SU-DHL-6 (cell line): ENCODE data around the gene INF2.

Source experiments
- H2AFZ ChIP-seq: fragments of 200-600 bp; sonication (generic); 2 replicates; pipeline ENCODE4 v1.6.1; 2014; ENCODE audit warnings: low read depth, mild to moderate bottlenecking, moderate library complexity, mixed read lengths, antibody characterized with exemption, low read length; ENCODE audit not compliant: severe bottlenecking
- H3F3A ChIP-seq: fragments of 200-600 bp; shearing (Covaris generic); 2 replicates; pipeline ENCODE4 v1.6.0; 2016; ENCODE audit warnings: antibody characterized with exemption, mild to moderate bottlenecking; ENCODE audit not compliant: insufficient read depth
- H3K27ac ChIP-seq: fragments of 200-600 bp; sonication (generic); 2 replicates; pipeline ENCODE4 v1.5.1; 2016; ENCODE audit warnings: low read depth, mild to moderate bottlenecking, low read length, moderate library complexity, mixed read lengths
- H3K27me3 ChIP-seq: fragments of 200-600 bp; sonication (generic), shearing (Covaris generic); 2 replicates; pipeline ENCODE4 v1.6.0; 2014; ENCODE audit warnings: mild to moderate bottlenecking, low read length
- H3K36me3 ChIP-seq: fragments of 200-600 bp; sonication (generic); 2 replicates; pipeline ENCODE4 v1.6.1; 2014; ENCODE audit warnings: mild to moderate bottlenecking, low read length, mixed read lengths
- H3K4me2 ChIP-seq: fragments of 300-600, 200-600 bp; shearing (Covaris generic), sonication (generic); 2 replicates; pipeline ENCODE4 v1.6.0; 2014; ENCODE audit warnings: low read length, low read depth, mild to moderate bottlenecking; ENCODE audit not compliant: poor library complexity, severe bottlenecking
- H3K4me3 ChIP-seq: fragments of 200-600 bp; sonication (generic); 2 replicates; pipeline ENCODE4 v1.5.1; 2014; ENCODE audit warnings: antibody characterized with exemption, low read length, mild to moderate bottlenecking, mixed read lengths; ENCODE audit not compliant: insufficient read depth, poor library complexity, severe bottlenecking
- H3K79me2 ChIP-seq: fragments of 200-600 bp; sonication (generic); 2 replicates; pipeline ENCODE4 v1.6.1; 2014; ENCODE audit warnings: mild to moderate bottlenecking, low read length, moderate library complexity; ENCODE audit not compliant: insufficient read depth
- H3K9ac ChIP-seq: fragments of 200-600 bp; sonication (generic); 2 replicates; pipeline ENCODE4 v1.7.0; 2014; ENCODE audit warnings: mild to moderate bottlenecking, low read length
- H3K9me2 ChIP-seq: fragments of 200-600 bp; sonication (generic); replicated peaks from 2 replicates; pipeline ENCODE4 v1.6.1; 2014; ENCODE audit warnings: low read length; ENCODE audit not compliant: insufficient read depth
- H3K9me3 ChIP-seq: fragments of 200-600 bp; sonication (generic); 2 replicates; pipeline ENCODE4 v1.6.1; 2014; ENCODE audit warnings: low read length, mixed read lengths; ENCODE audit not compliant: insufficient read depth
- H4K20me1 ChIP-seq: fragments of 200-600 bp; sonication (generic); 2 replicates; pipeline ENCODE4 v1.6.1; 2014; ENCODE audit warnings: low read depth, mild to moderate bottlenecking, antibody characterized with exemption, low read length, moderate library complexity, mixed read lengths
- EZH2phosphoT487 ChIP-seq: fragments of 200-600 bp; sonication (generic), shearing (Covaris generic); conservative IDR thresholded peaks from 2 replicates; pipeline ENCODE4 v1.6.1; 2018; ENCODE audit warnings: mild to moderate bottlenecking, antibody characterized with exemption, low read length, moderate library complexity, mixed read lengths
- TF ChIP-seq, protein P1 (sequence below): fragments of 200-600 bp; sonication (generic); IDR thresholded peaks from one replicate; pipeline ENCODE4 v1.5.1; 2017; ENCODE audit warnings: antibody characterized with exemption, mild to moderate bottlenecking, low read length, moderate library complexity; ENCODE audit not compliant: insufficient read depth, poor library complexity, severe bottlenecking

INF2 gene

DNA sequence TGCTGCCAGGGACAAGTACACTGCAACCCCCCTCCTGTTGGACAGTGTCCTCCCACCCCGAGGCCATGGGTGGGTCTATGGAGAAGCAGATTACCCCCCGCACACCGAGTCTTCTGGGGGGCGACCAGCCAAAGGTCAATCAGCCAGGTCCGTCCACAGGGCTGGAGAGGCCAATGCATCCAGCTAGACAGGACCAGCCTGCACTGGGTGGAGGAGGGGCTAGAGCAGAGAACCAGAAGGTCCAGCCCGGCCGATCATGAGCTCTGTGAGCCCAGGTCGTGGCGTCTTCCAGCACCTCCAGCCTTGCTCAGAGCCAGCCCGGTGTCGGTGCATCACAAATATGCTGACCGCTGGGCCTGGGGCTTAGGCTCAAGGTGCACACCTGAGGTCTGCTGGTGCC, 26.5 kb downstream of the INF2 start:
- Histone ChIP-seq H3F3A (no peaks in the 10 kb centered on the region), H3K4me3 (no peak overlapping the region), H3K9me3 (no peaks in the 10 kb centered on the region), H3K79me2 (no peaks in the 10 kb centered on the region), H3K9ac (no peak overlapping the region), H4K20me1 (no peaks in the 10 kb centered on the region), H3K9me2 (no peaks in the 10 kb centered on the region), H3K27me3 (no peaks in the 10 kb centered on the region), H3K27ac (no peak overlapping the region), H3K36me3 (no peaks in the 10 kb centered on the region), H3K4me2 (no peak overlapping the region), H2AFZ (no peak overlapping the region)
- no peak for TF ChIP-seq EZH2phosphoT487
- TF ChIP-seq, protein P1, sequence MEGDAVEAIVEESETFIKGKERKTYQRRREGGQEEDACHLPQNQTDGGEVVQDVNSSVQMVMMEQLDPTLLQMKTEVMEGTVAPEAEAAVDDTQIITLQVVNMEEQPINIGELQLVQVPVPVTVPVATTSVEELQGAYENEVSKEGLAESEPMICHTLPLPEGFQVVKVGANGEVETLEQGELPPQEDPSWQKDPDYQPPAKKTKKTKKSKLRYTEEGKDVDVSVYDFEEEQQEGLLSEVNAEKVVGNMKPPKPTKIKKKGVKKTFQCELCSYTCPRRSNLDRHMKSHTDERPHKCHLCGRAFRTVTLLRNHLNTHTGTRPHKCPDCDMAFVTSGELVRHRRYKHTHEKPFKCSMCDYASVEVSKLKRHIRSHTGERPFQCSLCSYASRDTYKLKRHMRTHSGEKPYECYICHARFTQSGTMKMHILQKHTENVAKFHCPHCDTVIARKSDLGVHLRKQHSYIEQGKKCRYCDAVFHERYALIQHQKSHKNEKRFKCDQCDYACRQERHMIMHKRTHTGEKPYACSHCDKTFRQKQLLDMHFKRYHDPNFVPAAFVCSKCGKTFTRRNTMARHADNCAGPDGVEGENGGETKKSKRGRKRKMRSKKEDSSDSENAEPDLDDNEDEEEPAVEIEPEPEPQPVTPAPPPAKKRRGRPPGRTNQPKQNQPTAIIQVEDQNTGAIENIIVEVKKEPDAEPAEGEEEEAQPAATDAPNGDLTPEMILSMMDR = no peak

DNA sequence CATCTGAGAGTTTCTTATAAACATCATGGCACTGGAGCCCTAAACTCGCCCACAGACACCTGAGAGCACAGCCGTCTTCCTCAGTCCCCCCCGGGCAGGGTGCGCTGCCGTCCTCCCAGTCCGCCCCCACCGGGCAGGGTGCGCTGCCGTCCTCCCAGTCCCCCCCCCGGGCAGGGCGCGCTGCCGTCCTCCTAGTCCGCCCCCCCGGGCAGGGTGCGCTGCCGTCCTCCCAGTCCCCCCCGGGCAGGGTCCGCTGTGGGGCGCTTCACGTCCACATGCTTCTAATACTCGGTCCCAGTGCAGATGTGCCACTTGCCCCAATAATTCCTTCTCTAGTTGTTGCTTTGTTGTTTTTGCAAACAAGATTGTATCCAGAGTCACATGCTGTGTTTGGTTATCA, 27.7 kb downstream of the INF2 start:
- H3K27ac ChIP-seq = no peak overlapping the region
- no peak overlapping the region for H3K4me2 ChIP-seq
- no peak overlapping the region for H2AFZ ChIP-seq
- H3K36me3 ChIP-seq = no peaks in the 10 kb centered on the region
- no peak overlapping the region for H3K9ac ChIP-seq
- H3K4me3 ChIP-seq = no peak overlapping the region
- no peaks in the 10 kb centered on the region for H4K20me1 ChIP-seq
- TF ChIP-seq, protein P1 = no peak
- no peak for TF ChIP-seq EZH2phosphoT487
- no peaks in the 10 kb centered on the region for H3K79me2 ChIP-seq
- H3K9me3 ChIP-seq = no peaks in the 10 kb centered on the region
- H3F3A ChIP-seq = no peaks in the 10 kb centered on the region
- no peaks in the 10 kb centered on the region for H3K9me2 ChIP-seq
- H3K27me3 ChIP-seq = no peaks in the 10 kb centered on the region

DNA sequence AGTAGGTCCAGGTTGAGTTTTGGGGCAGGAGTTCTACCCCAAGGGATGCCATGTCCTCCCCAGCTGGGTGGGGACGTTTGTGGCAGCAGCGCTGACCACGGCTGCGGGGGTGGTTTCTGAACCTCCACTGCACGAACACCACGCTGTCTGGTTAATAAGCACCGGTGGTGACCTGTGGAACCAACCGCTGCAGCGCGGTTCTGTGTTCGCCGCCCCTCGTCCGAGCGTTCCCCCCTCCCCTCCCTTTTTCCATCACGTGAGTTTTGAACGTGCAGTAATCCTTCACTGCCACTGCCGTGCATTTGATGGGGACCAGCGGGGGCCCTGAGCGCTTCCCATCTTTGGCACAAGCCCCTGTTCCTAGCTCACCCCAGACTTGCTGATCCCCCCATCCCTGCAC, 28.2 kb downstream of the INF2 start:
- H3K9me3 ChIP-seq = no peaks in the 10 kb centered on the region
- H3K4me3 ChIP-seq = no peak overlapping the region
- H3K27me3 ChIP-seq = no peaks in the 10 kb centered on the region
- no peak overlapping the region for H3K4me2 ChIP-seq
- no peaks in the 10 kb centered on the region for H3K9me2 ChIP-seq
- no peaks in the 10 kb centered on the region for H3F3A ChIP-seq
- H2AFZ ChIP-seq = no peak overlapping the region
- H3K27ac ChIP-seq = peak overlapping the region; percentile 26; the same call in 1 of the 2 replicates
- H3K9ac ChIP-seq = no peak overlapping the region
- no peak for TF ChIP-seq EZH2phosphoT487
- TF ChIP-seq, protein P1 = no peak
- H4K20me1 ChIP-seq = no peaks in the 10 kb centered on the region
- no peaks in the 10 kb centered on the region for H3K36me3 ChIP-seq
- no peaks in the 10 kb centered on the region for H3K79me2 ChIP-seq
